Stimulated activated CD8-positive, alpha-beta memory T cell treated with anti-CD3 and anti-CD28 coated beads, Interleukin-2, amount 100 ng/mL, for 1 hour (primary cell): ENCODE results near the gene BAD.
A peak's percentile ranks its signal among the peaks of the same experiment; 100 is the strongest.
"Not testable (repeated sequence)": the region's sequence is repeated elsewhere in the genome, so short reads cannot be mapped to it uniquely, and the experiment has no call there.

Experiments
- DNase-seq, 2 donors: peaks; one replicate each; pipeline ENCODE4 v3.0.0-alpha.2; 2020; ENCODE audit warnings: low read depth in 2 of 2

The BAD gene

GRCh38 chr11:64256300-64256699, 28.2 kb downstream of the BAD start:
- DNase-seq, result no peak

GRCh38 chr11:64255135-64256128, 29.0 kb downstream of the BAD start:
- no peak for DNase-seq

- no peak for DNase-seq
These were observed 30.1 kb downstream of the BAD start for GRCh38 chr11:64254326-64254725.

GRCh38 chr11:64253481-64253880, 31.0 kb downstream of the BAD start:
- DNase-seq, result no peak

GRCh38 chr11:64253043-64253442, 31.4 kb downstream of the BAD start:
- DNase-seq, result no peak

- DNase-seq, result no peak
These were observed 32.2 kb downstream of the BAD start for GRCh38 chr11:64252003-64252872.

GRCh38 chr11:64251753-64252002, 32.8 kb downstream of the BAD start:
- no peak for DNase-seq

- DNase-seq, result peak in 1 of 2 donors; percentile 44
These were observed 33.3 kb downstream of the BAD start, which contains the start of gene PLCB3 for GRCh38 chr11:64251016-64251752. TSS of gene PLCB3 (plus strand) at chr11:64251530. CDS start at chr11:64251650, 120 bp downstream.

GRCh38 chr11:64250415-64251015, 34.0 kb downstream of the BAD start:
- no peak for DNase-seq

- DNase-seq, result no peak
These were observed 34.7 kb downstream of the BAD start for GRCh38 chr11:64249563-64250414.

- DNase-seq, result no peak
These were observed 35.4 kb downstream of the BAD start for GRCh38 chr11:64249038-64249437.

GRCh38 chr11:64248578-64248977, 35.9 kb downstream of the BAD start:
- DNase-seq, result no peak

- DNase-seq, result no peak
These were observed 36.5 kb downstream of the BAD start for GRCh38 chr11:64247729-64248531.

GRCh38 chr11:64246871-64247728, 37.4 kb downstream of the BAD start, which contains the start of gene PPP1R14B:
TSS of gene PPP1R14B (minus strand) at chr11:64246943. CDS start at chr11:64246673, 270 bp downstream.
- peak in 1 of 2 donors; percentile 58 for DNase-seq

- DNase-seq, result not testable (repeated sequence)
These were observed 37.9 kb downstream of the BAD start for GRCh38 chr11:64246621-64246870.

- peak in 1 of 2 donors; percentile 53 for DNase-seq
These were observed 38.5 kb downstream of the BAD start for GRCh38 chr11:64245797-64246620.

GRCh38 chr11:64245401-64245796, 39.1 kb downstream of the BAD start:
- DNase-seq, result no peak

GRCh38 chr11:64244966-64245365, 39.5 kb downstream of the BAD start:
- no peak for DNase-seq
